HG03025 (cell line): Measurements from ENCODE around the gene XRCC6.
"Not testable (repeated sequence)": the region's sequence is repeated elsewhere in the genome, so short reads cannot be mapped to it uniquely, and the experiment has no call there.

Experiments used
- ATAC-seq: cut with Tn5 transposase; IDR thresholded peaks from one replicate; pipeline ENCODE4 v1.9.1; 2021; ENCODE audit warnings: mild to moderate bottlenecking, moderate library complexity; ENCODE audit not compliant: unreplicated experiment, low FRiP score

The XRCC6 gene

GRCh38 chr22:41648432-41648831 lies 27.3 kb downstream of the XRCC6 start:
- no peak for ATAC-seq

GRCh38 chr22:41650229-41650628 lies 29.1 kb downstream of the XRCC6 start:
- ATAC-seq, result no peak

- ATAC-seq, result no peak
Measured at GRCh38 chr22:41650821-41651220, 29.7 kb downstream of the XRCC6 start.

GRCh38 chr22:41654322-41654721 lies 33.2 kb downstream of the XRCC6 start:
- ATAC-seq, result no peak

- ATAC-seq, result no peak
Measured at GRCh38 chr22:41656556-41656955, 35.5 kb downstream of the XRCC6 start.

GRCh38 chr22:41657709-41658108 lies 36.6 kb downstream of the XRCC6 start:
- ATAC-seq, result no peak

GRCh38 chr22:41658869-41659268 lies 37.8 kb downstream of the XRCC6 start:
- no peak for ATAC-seq

GRCh38 chr22:41659941-41660340 lies 38.8 kb downstream of the XRCC6 start:
- ATAC-seq, result no peak

GRCh38 chr22:41660416-41660815 lies 39.3 kb downstream of the XRCC6 start:
- no peak for ATAC-seq

GRCh38 chr22:41661088-41661487 lies 40.0 kb downstream of the XRCC6 start:
- no peak for ATAC-seq

GRCh38 chr22:41661713-41662112 lies 40.6 kb downstream of the XRCC6 start:
- no peak for ATAC-seq

- ATAC-seq, result not testable (repeated sequence)
Measured at GRCh38 chr22:41663594-41663993, 42.5 kb downstream of the XRCC6 start.

- ATAC-seq, result no peak
Measured at GRCh38 chr22:41664490-41664889, 43.4 kb downstream of the XRCC6 start.

GRCh38 chr22:41664951-41665350 lies 43.9 kb downstream of the XRCC6 start:
- no peak for ATAC-seq

- ATAC-seq, result no peak
Measured at GRCh38 chr22:41668971-41669911, 48.1 kb downstream of the XRCC6 start.

- not testable (repeated sequence) for ATAC-seq
Measured at GRCh38 chr22:41672096-41672495, 51.0 kb downstream of the XRCC6 start.

GRCh38 chr22:41672780-41673509 lies 51.9 kb downstream of the XRCC6 start:
- no peak for ATAC-seq

- ATAC-seq, result no peak
Measured at GRCh38 chr22:41674846-41675340, 53.8 kb downstream of the XRCC6 start.

- ATAC-seq, result no peak
Measured at GRCh38 chr22:41676134-41676533, 55.0 kb downstream of the XRCC6 start.

- ATAC-seq, result no peak
Measured at GRCh38 chr22:41681616-41682015, 60.5 kb downstream of the XRCC6 start.

- ATAC-seq, result no peak
Measured at GRCh38 chr22:41682033-41682807, 61.1 kb downstream of the XRCC6 start.
